ENCODE measurements around the gene PHOSPHO2.
"Not testable (repeated sequence)": the region's sequence is repeated elsewhere in the genome, so short reads cannot be mapped to it uniquely, and the experiment has no call there.

The PHOSPHO2 gene

GRCh38 chr2:169694894-169695260 lies 608 bp downstream of the PHOSPHO2 start:
- Histone ChIP-seq H3K4me3 (replicated peaks; ENCODE audit: insufficient read depth, low read length) (peak overlapping the region; percentile 92), H3K27ac (replicated peaks) (peak overlapping the region; percentile 88), H3K27me3 (ENCODE audit: insufficient read depth, poor library complexity, severe bottlenecking) (no peaks in the 10 kb centered on the region)
- TF ChIP-seq GABPA (IDR thresholded peaks at IDR 0.05; ENCODE audit: low read depth) (no peak), SPI1 (IDR thresholded peaks at IDR 0.05; ENCODE audit: borderline replicate concordance, low read depth) (no peak), CTCF (IDR thresholded peaks at IDR 0.05; ENCODE audit: insufficient read depth, low read length) (no peak)
- TF ChIP-seq, protein P1, sequence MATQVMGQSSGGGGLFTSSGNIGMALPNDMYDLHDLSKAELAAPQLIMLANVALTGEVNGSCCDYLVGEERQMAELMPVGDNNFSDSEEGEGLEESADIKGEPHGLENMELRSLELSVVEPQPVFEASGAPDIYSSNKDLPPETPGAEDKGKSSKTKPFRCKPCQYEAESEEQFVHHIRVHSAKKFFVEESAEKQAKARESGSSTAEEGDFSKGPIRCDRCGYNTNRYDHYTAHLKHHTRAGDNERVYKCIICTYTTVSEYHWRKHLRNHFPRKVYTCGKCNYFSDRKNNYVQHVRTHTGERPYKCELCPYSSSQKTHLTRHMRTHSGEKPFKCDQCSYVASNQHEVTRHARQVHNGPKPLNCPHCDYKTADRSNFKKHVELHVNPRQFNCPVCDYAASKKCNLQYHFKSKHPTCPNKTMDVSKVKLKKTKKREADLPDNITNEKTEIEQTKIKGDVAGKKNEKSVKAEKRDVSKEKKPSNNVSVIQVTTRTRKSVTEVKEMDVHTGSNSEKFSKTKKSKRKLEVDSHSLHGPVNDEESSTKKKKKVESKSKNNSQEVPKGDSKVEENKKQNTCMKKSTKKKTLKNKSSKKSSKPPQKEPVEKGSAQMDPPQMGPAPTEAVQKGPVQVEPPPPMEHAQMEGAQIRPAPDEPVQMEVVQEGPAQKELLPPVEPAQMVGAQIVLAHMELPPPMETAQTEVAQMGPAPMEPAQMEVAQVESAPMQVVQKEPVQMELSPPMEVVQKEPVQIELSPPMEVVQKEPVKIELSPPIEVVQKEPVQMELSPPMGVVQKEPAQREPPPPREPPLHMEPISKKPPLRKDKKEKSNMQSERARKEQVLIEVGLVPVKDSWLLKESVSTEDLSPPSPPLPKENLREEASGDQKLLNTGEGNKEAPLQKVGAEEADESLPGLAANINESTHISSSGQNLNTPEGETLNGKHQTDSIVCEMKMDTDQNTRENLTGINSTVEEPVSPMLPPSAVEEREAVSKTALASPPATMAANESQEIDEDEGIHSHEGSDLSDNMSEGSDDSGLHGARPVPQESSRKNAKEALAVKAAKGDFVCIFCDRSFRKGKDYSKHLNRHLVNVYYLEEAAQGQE (IDR thresholded peaks at IDR 0.05; ENCODE audit: insufficient replicate concordance, low read depth), result no peak
- no peak for DNase-seq (ENCODE audit: low read depth in 1 of 2, low spot score in 1 of 2)

DNA sequence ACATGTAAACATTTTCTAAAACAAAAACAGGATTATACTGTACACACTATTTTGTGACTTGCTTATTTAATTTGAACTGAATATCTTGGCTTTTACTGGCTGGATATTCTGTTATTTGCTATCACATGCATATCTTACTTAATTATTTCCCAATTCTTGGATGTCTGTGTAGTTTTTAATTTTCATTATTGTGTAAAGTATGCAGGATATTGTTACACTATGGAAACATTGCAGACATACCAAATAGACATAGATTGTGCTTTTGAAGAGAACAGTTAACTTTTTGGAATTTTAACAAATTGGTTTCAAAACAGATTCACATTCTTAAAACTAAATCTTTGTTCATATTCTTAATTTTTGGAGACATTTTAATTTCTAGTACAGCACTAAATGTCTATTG lies 2.1 kb downstream of the PHOSPHO2 start:
- H3K27ac ChIP-seq (replicated peaks), result no peak overlapping the region
- H3K4me3 ChIP-seq (replicated peaks; ENCODE audit: insufficient read depth, low read length), result no peak overlapping the region
- TF ChIP-seq SPI1 (IDR thresholded peaks at IDR 0.05; ENCODE audit: borderline replicate concordance, low read depth), result no peak
- TF ChIP-seq POLR2AphosphoS5 (IDR thresholded peaks at IDR 0.05; ENCODE audit: low read depth), result no peak
- TF ChIP-seq, protein P1 (IDR thresholded peaks at IDR 0.05; ENCODE audit: insufficient replicate concordance, low read depth), result no peak
- no peak for TF ChIP-seq GABPA (IDR thresholded peaks at IDR 0.05; ENCODE audit: low read depth)
- no peak for TF ChIP-seq CTCF (IDR thresholded peaks at IDR 0.05; ENCODE audit: insufficient read depth, low read length)
- no peaks in the 10 kb centered on the region for H3K27me3 ChIP-seq (ENCODE audit: insufficient read depth, poor library complexity, severe bottlenecking)
- no peak for DNase-seq (ENCODE audit: low read depth in 1 of 2, low spot score in 1 of 2)

GRCh38 chr2:169699173-169699572 lies 4.9 kb downstream of the PHOSPHO2 start:
- not testable (repeated sequence) for H3K4me3 ChIP-seq (replicated peaks; ENCODE audit: insufficient read depth, low read length); H3K27ac ChIP-seq (replicated peaks); DNase-seq (ENCODE audit: low read depth in 1 of 2, low spot score in 1 of 2)

DNA sequence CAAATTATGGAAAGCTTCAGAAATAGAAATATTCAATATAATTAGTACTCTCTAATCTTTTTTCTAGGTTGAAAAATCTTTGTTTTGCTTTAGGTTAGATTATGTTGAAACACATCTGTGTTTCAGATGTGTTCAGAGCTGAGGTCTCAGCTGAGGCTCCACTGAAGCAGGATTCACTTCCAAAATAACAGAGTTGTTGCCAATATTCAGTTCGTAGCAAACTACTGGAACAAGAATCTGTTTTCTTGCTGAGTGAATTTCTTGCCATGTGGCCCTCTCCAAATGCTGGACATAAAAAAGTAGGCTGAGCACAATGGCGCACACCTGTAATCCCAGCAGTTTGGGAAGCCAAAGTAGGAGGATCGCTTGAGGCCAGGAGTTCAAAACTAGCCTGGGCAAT lies 8.7 kb downstream of the PHOSPHO2 start:
- Histone ChIP-seq H3K27me3 (ENCODE audit: insufficient read depth, poor library complexity, severe bottlenecking) (no peaks in the 10 kb centered on the region), H3K4me3 (replicated peaks; ENCODE audit: insufficient read depth, low read length) (no peak overlapping the region), H3K27ac (replicated peaks) (no peak overlapping the region)
- no peak for DNase-seq (ENCODE audit: low read depth in 1 of 2, low spot score in 1 of 2)
- TF ChIP-seq GABPA (IDR thresholded peaks at IDR 0.05; ENCODE audit: low read depth) (no peak), SPI1 (IDR thresholded peaks at IDR 0.05; ENCODE audit: borderline replicate concordance, low read depth) (no peak), CTCF (IDR thresholded peaks at IDR 0.05; ENCODE audit: insufficient read depth, low read length) (no peak), POLR2AphosphoS5 (IDR thresholded peaks at IDR 0.05; ENCODE audit: low read depth) (no peak)
- TF ChIP-seq, protein P1 (IDR thresholded peaks at IDR 0.05; ENCODE audit: insufficient replicate concordance, low read depth), result no peak

More at GRCh38 chr2:169699173-169699572, 4.9 kb downstream of the PHOSPHO2 start:
- H3K27me3 ChIP-seq (ENCODE audit: insufficient read depth, poor library complexity, severe bottlenecking), result not testable (repeated sequence)

Data from HL-60 (cell line).